ENCODE results near the gene ZNF555.

The ZNF555 gene

GRCh38 chr19:2800506-2800905 lies 40.8 kb upstream of the ZNF555 start:
- no peak for DNase-seq (ENCODE audit: extremely low spot score)
- ChIA-PET POLR2A (interaction anchor here (1.6 kb wide), 1 partner anchor 15 kb away, joined by 3 read pairs; the partner anchor contains the start of gene THOP1), CTCF (no interaction called here)
- TF ChIP-seq L3MBTL2 (conservative IDR thresholded peaks at IDR 0.05) = no peak
- TF ChIP-seq FOXM1 (IDR thresholded peaks at IDR 0.05; ENCODE audit: borderline replicate concordance) = no peak
- TF ChIP-seq PKNOX1 (IDR thresholded peaks at IDR 0.05) = no peak
- TF ChIP-seq FOXK2 (IDR thresholded peaks at IDR 0.05) = no peak
- TF ChIP-seq ELF4 (IDR thresholded peaks at IDR 0.05) = no peak
- no peak for TF ChIP-seq HDGF (IDR thresholded peaks at IDR 0.05; ENCODE audit: borderline replicate concordance)
- no peak for TF ChIP-seq CTBP1 (IDR thresholded peaks at IDR 0.05; ENCODE audit: borderline replicate concordance)
- no peak for TF ChIP-seq SP1 (IDR thresholded peaks at IDR 0.05)
- no peak for TF ChIP-seq BHLHE40 (IDR thresholded peaks at IDR 0.05; ENCODE audit: borderline replicate concordance)
- TF ChIP-seq TARDBP (IDR thresholded peaks at IDR 0.05) = no peak
- TF ChIP-seq SUZ12 (IDR thresholded peaks at IDR 0.05) = no peak
- TF ChIP-seq ZNF384 (IDR thresholded peaks at IDR 0.05) = no peak
- TF ChIP-seq NFRKB (IDR thresholded peaks at IDR 0.05) = no peak

GRCh38 chr19:2802826-2803225 lies 38.4 kb upstream of the ZNF555 start:
- CTCF ChIA-PET = no interaction called here
- DNase-seq (ENCODE audit: extremely low spot score) = no peak
- POLR2A ChIA-PET = no interaction called here
- no peak for TF ChIP-seq ARNT (IDR thresholded peaks at IDR 0.05)
- no peak for TF ChIP-seq TARDBP (IDR thresholded peaks at IDR 0.05)
- TF ChIP-seq ELF4 (IDR thresholded peaks at IDR 0.05) = no peak
- no peak for TF ChIP-seq PKNOX1 (IDR thresholded peaks at IDR 0.05)
- TF ChIP-seq CTBP1 (IDR thresholded peaks at IDR 0.05; ENCODE audit: borderline replicate concordance) = no peak
- TF ChIP-seq FOXK2 (IDR thresholded peaks at IDR 0.05) = no peak
- TF ChIP-seq LEF1 (IDR thresholded peaks at IDR 0.05; ENCODE audit: borderline replicate concordance) = no peak
- no peak for TF ChIP-seq NFRKB (IDR thresholded peaks at IDR 0.05)
- no peak for TF ChIP-seq ZNF384 (IDR thresholded peaks at IDR 0.05)
- no peak for TF ChIP-seq FOXM1 (IDR thresholded peaks at IDR 0.05; ENCODE audit: borderline replicate concordance)

GRCh38 chr19:2803486-2804155 lies 37.7 kb upstream of the ZNF555 start:
- TF ChIP-seq FOXA1 (IDR thresholded peaks at IDR 0.05) = no peak
- no peak for TF ChIP-seq ZNF384 (IDR thresholded peaks at IDR 0.05)
- TF ChIP-seq CTBP1 (IDR thresholded peaks at IDR 0.05; ENCODE audit: borderline replicate concordance) = no peak
- TF ChIP-seq ELF4 (IDR thresholded peaks at IDR 0.05) = no peak
- no peak for TF ChIP-seq FOXK2 (IDR thresholded peaks at IDR 0.05)
- CTCF ChIA-PET = no interaction called here
- POLR2A ChIA-PET = interaction anchor here (1.2 kb wide), 1 partner anchor 20 kb away, joined by 3 read pairs; the partner anchor contains the start of gene SGTA
- DNase-seq (ENCODE audit: extremely low spot score) = no peak

GRCh38 chr19:2804156-2805004 lies 36.9 kb upstream of the ZNF555 start:
- TF ChIP-seq ELF4 (IDR thresholded peaks at IDR 0.05) (no peak), NFRKB (IDR thresholded peaks at IDR 0.05) (no peak), TARDBP (IDR thresholded peaks at IDR 0.05) (no peak), ZNF384 (IDR thresholded peaks at IDR 0.05) (no peak), L3MBTL2 (conservative IDR thresholded peaks at IDR 0.05) (no peak), CTBP1 (IDR thresholded peaks at IDR 0.05; ENCODE audit: borderline replicate concordance) (no peak), PKNOX1 (IDR thresholded peaks at IDR 0.05) (no peak), FOXM1 (IDR thresholded peaks at IDR 0.05; ENCODE audit: borderline replicate concordance) (no peak)
- ChIA-PET POLR2A (interaction anchor here (1.2 kb wide), 1 partner anchor 21 kb away, joined by 3 read pairs; the partner anchor contains the start of gene SGTA), CTCF (no interaction called here)
- DNase-seq (ENCODE audit: extremely low spot score) = no peak

- POLR2A ChIA-PET = no interaction called here
- TF ChIP-seq FOXK2 (IDR thresholded peaks at IDR 0.05) (no peak), LEF1 (IDR thresholded peaks at IDR 0.05; ENCODE audit: borderline replicate concordance) (no peak), NFRKB (IDR thresholded peaks at IDR 0.05) (no peak), BHLHE40 (IDR thresholded peaks at IDR 0.05; ENCODE audit: borderline replicate concordance) (no peak)
Measured at GRCh38 chr19:2805261-2805900, 35.9 kb upstream of the ZNF555 start.

GRCh38 chr19:2805991-2806649 lies 35.2 kb upstream of the ZNF555 start:
- no peak for DNase-seq (ENCODE audit: extremely low spot score)
- TF ChIP-seq PKNOX1 (IDR thresholded peaks at IDR 0.05) (no peak), L3MBTL2 (conservative IDR thresholded peaks at IDR 0.05) (no peak), ELF4 (IDR thresholded peaks at IDR 0.05) (no peak), CTBP1 (IDR thresholded peaks at IDR 0.05; ENCODE audit: borderline replicate concordance) (no peak), SUZ12 (IDR thresholded peaks at IDR 0.05) (no peak), FOXM1 (IDR thresholded peaks at IDR 0.05; ENCODE audit: borderline replicate concordance) (no peak), HDGF (IDR thresholded peaks at IDR 0.05; ENCODE audit: borderline replicate concordance) (no peak), ZNF384 (IDR thresholded peaks at IDR 0.05) (no peak), FOXK2 (IDR thresholded peaks at IDR 0.05) (no peak)
- CTCF ChIA-PET = no interaction called here
- POLR2A ChIA-PET = no interaction called here

More at GRCh38 chr19:2805261-2805900, 35.9 kb upstream of the ZNF555 start:
- CTCF ChIA-PET = no interaction called here
- DNase-seq (ENCODE audit: extremely low spot score) = no peak

Measured in HEK293T (cell line).